ENCODE data around the gene MICAL3.
"Not testable (repeated sequence)": the region's sequence is repeated elsewhere in the genome, so short reads cannot be mapped to it uniquely, and the experiment has no call there.

MICAL3 gene

DNA sequence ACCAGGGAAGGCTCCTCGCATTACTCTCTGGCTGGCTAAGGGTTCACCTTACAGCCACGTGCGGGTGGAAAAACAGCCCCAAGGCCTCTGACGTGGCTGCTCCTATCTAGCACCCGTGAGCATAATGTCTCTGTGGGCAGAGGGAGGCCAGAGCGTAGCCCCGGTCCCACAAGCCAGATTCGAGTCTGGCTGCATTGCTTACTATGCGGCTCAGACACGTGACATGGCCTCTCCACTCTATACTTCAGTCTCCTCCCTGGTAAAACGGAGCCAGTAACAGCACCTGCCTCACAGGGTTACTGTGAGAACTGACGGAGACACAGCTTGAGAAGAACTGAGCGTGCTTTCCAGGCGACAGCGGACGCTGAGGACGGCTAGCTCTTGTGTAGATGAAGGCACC, 144.3 kb downstream of the MICAL3 start:
- H3K27me3 ChIP-seq (ENCODE audit: control insufficient read depth, insufficient read depth, low read length), result peaks cover 54% of the 10 kb centered on the region
- no peaks in the 10 kb centered on the region for H3K4me1 ChIP-seq (ENCODE audit: control insufficient read depth, insufficient read depth, low read length)
- H3K4me3 ChIP-seq (ENCODE audit: low read depth, low read length), result no peak overlapping the region
- H3K9me3 ChIP-seq (ENCODE audit: control insufficient read depth, insufficient read depth, low read length), result no peaks in the 10 kb centered on the region
- H3K9ac ChIP-seq (ENCODE audit: low read depth, low read length), result no peak overlapping the region
- peaks cover 16% of the 10 kb centered on the region for H3K36me3 ChIP-seq (ENCODE audit: control insufficient read depth, insufficient read depth, low read length)

DNA sequence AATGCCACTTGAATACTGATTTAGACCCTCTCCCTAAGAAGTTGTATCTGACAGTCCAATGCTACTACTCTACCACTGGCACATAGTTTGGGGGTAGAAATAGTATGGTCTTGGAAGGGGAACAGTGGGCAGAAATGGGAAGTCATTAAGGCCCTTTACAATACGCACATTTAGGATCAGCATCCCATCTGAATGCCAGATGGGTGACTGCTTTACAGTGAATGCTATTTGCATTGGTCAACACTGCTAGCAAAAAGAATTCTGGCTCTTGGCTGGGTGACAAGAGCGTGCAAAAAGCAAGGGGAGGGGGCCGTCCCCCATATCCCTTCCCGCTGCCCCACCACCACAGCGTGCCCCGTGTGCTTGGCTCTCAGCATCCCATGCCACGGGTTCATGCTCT, 145.4 kb downstream of the MICAL3 start:
- Histone ChIP-seq H3K36me3 (ENCODE audit: control insufficient read depth, insufficient read depth, low read length) (peaks cover 16% of the 10 kb centered on the region), H3K9ac (ENCODE audit: low read depth, low read length) (no peak overlapping the region), H3K4me3 (ENCODE audit: low read depth, low read length) (no peak overlapping the region), H3K27me3 (ENCODE audit: control insufficient read depth, insufficient read depth, low read length) (peaks cover 62% of the 10 kb centered on the region), H3K4me1 (ENCODE audit: control insufficient read depth, insufficient read depth, low read length) (no peaks in the 10 kb centered on the region), H3K9me3 (ENCODE audit: control insufficient read depth, insufficient read depth, low read length) (no peaks in the 10 kb centered on the region)

DNA sequence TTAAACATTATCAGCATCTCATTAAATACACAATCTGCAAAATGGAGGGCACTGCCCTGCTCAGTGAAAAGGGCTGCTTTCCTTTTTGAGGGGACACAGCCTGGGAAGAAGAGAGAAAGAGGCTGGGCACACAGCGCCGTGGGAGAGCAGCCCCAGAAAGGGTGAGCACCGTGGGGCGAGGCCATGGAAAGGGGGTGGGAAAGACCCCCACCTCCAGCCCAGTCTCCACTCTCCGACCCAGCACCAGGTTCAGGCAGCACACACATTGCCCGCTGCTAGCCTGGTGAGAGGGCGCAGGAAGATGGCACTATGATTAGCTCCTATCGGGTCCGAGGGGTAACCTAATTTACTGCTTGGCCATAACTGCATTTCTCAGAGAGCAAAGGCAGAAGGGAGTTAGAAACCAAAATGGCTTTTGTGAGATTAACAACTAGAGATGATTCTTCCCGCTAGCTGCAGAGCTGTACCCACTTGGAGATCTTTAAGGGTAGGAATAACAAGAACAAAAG, 146.1 kb downstream of the MICAL3 start:
- peaks cover 16% of the 10 kb centered on the region for H3K36me3 ChIP-seq (ENCODE audit: control insufficient read depth, insufficient read depth, low read length)
- H3K9ac ChIP-seq (ENCODE audit: low read depth, low read length), result no peak overlapping the region
- no peaks in the 10 kb centered on the region for H3K4me1 ChIP-seq (ENCODE audit: control insufficient read depth, insufficient read depth, low read length)
- H3K4me3 ChIP-seq (ENCODE audit: low read depth, low read length), result no peak overlapping the region
- H3K9me3 ChIP-seq (ENCODE audit: control insufficient read depth, insufficient read depth, low read length), result no peaks in the 10 kb centered on the region
- peaks cover 62% of the 10 kb centered on the region for H3K27me3 ChIP-seq (ENCODE audit: control insufficient read depth, insufficient read depth, low read length)

DNA sequence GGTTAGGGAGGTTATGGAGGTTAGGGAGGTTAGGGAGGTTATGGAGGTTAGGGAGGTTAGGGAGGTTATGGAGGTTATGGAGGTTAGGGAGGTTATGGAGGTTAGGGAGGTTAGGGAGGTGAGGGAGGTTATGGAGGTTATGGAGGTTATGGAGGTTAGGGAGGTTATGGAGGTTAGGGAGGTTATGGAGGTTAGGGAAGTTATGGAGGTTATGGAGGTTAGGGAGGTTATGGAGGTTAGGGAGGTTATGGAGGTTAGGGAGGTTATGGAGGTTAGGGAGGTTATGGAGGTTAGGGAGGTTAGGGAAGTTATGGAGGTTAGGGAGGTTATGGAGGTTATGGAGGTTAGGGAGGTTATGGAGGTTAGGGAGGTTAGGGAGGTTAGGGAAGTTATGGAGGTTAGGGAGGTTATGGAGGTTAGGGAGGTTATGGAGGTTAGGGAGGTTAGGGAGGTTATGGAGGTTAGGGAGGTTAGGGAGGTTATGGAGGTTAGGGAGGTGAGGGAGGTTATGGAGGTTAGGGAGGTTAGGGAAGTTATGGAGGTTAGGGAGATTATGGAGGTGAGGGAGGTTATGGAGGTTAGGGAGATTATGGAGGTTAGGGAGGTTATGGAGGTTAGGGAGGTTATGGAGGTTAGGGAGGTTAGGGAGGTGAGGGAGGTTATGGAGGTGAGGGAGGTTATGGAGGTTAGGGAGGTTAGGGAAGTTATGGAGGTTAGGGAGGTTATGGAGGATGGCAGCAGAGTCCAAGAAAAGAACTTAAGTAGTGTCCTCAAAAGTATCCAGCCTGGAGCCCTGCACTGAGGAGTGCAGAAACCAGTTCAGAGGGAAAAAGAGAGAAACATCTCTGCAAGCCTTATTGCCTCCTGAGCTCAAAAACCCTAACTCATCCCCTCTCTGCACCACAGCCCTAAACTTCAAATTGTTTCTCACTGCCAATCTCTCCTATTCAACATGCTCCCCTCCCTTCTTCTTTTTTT, 147.2 kb downstream of the MICAL3 start:
- H3K9ac ChIP-seq (ENCODE audit: low read depth, low read length); H3K4me3 ChIP-seq (ENCODE audit: low read depth, low read length); H3K9me3 ChIP-seq (ENCODE audit: control insufficient read depth, insufficient read depth, low read length); H3K4me1 ChIP-seq (ENCODE audit: control insufficient read depth, insufficient read depth, low read length): not testable (repeated sequence)
- Histone ChIP-seq H3K36me3 (ENCODE audit: control insufficient read depth, insufficient read depth, low read length) (peaks cover 20% of the 10 kb centered on the region), H3K27me3 (ENCODE audit: control insufficient read depth, insufficient read depth, low read length) (peaks cover 62% of the 10 kb centered on the region)

DNA sequence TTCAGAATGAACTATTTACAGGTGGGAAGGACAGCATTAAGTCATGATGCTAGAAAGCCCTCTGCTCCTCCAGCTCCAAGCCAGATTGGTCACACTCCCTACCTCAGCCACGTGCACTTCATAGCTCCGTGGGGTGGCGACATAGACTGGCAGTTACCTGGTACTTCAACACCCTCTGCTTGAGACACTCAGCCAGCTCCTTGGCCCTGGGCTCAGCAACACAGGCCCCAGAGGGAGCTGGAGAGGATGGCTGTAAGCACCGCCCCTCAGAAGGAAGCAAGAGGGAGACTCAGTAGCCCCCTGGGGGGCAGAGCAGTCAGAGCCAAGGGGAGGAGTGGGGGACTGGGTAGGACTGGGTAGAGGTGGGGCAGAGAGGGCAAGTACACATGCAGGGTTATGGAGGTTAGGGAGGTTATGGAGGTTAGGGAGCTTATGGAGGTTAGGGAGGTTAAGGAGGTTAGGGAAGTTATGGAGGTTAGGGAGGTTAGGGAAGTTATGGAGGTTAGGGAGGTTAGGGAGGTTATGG, 148.0 kb downstream of the MICAL3 start:
- no peak overlapping the region for H3K4me3 ChIP-seq (ENCODE audit: low read depth, low read length)

DNA sequence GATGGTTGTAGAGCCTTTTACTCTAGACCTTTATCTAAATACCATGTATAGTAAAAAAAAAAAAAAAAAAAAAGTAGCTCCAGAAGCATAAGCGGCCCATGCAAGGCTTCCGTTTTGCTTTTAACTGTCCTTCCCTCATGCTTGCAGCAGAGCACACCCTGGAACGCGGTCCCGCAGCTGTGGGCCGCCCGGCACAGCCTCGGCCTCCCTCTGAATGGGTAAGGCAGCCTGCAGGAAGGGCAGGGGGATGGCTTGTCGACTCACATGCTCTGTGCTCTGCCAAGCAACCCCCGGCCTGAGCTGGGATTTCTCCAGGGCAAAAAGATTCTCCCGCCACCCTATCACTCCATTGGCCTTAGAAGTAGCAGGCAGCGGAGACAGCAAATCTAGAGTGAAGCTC, 148.7 kb downstream of the MICAL3 start:
- H3K9ac ChIP-seq (ENCODE audit: low read depth, low read length), result no peak overlapping the region
- H3K4me1 ChIP-seq (ENCODE audit: control insufficient read depth, insufficient read depth, low read length), result no peaks in the 10 kb centered on the region
- peaks cover 33% of the 10 kb centered on the region for H3K36me3 ChIP-seq (ENCODE audit: control insufficient read depth, insufficient read depth, low read length)
- H3K4me3 ChIP-seq (ENCODE audit: low read depth, low read length), result no peak overlapping the region
- no peaks in the 10 kb centered on the region for H3K9me3 ChIP-seq (ENCODE audit: control insufficient read depth, insufficient read depth, low read length)
- H3K27me3 ChIP-seq (ENCODE audit: control insufficient read depth, insufficient read depth, low read length), result peaks cover 58% of the 10 kb centered on the region

More for the DNA sequence above, 148.0 kb downstream of the MICAL3 start:
- H3K9me3 ChIP-seq (ENCODE audit: control insufficient read depth, insufficient read depth, low read length), result no peaks in the 10 kb centered on the region
- peaks cover 62% of the 10 kb centered on the region for H3K27me3 ChIP-seq (ENCODE audit: control insufficient read depth, insufficient read depth, low read length)
- no peaks in the 10 kb centered on the region for H3K4me1 ChIP-seq (ENCODE audit: control insufficient read depth, insufficient read depth, low read length)
- no peak overlapping the region for H3K9ac ChIP-seq (ENCODE audit: low read depth, low read length)
- H3K36me3 ChIP-seq (ENCODE audit: control insufficient read depth, insufficient read depth, low read length), result peaks cover 26% of the 10 kb centered on the region

DNA sequence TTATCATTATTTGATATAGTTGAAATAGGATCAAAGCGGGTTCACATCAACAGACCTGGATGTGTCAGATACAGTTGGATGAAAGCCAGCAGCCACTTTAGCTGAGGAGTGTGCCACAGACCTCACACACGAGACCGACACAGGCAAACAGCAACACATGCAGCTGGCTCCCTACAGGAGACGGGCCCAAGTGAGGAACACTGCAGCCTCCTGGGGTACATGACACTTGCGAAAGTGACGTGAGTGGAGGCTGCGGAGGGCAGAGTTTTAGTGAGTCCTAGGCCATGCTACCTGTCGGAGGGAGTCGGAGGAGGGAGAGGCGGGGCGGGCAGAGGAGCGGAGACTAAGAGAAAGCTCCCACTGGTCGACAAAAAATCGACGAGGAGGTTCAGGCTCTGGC, 149.2 kb downstream of the MICAL3 start:
- Histone ChIP-seq H3K36me3 (ENCODE audit: control insufficient read depth, insufficient read depth, low read length) (peaks cover 37% of the 10 kb centered on the region), H3K9ac (ENCODE audit: low read depth, low read length) (no peak overlapping the region), H3K9me3 (ENCODE audit: control insufficient read depth, insufficient read depth, low read length) (no peaks in the 10 kb centered on the region), H3K4me3 (ENCODE audit: low read depth, low read length) (no peak overlapping the region), H3K4me1 (ENCODE audit: control insufficient read depth, insufficient read depth, low read length) (no peaks in the 10 kb centered on the region), H3K27me3 (ENCODE audit: control insufficient read depth, insufficient read depth, low read length) (peaks cover 55% of the 10 kb centered on the region)

DNA sequence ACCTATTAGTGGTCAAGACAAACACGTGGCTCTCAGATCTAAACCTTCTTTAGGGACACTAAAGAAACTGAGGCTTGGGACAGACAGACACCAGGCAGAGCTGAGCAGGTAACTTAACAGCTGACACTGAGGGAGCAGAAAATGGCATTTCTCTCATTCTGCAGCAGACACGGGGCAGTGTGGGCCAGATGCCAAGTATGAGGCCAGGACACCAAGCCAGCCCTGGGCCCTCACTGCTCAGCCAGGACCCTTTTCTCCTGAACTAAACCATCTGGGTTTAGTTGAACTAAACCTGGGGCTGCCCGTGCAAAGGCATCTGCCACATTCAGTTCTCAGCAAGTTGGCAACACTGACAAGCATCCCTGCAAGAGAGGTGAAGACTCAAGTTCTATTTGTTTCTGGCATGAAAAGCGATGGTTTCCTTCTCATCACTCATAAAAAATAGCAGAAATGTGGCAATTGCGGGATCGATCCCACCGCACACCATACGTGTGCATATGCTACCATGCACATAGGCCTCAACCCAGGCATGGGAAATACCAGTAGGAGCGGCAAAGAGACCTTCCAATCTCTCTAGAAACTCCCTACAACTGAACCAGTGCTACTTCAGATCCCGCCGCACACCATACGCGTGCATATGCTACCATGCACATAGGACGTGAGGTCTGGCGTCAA, 150.0 kb downstream of the MICAL3 start:
- Histone ChIP-seq H3K4me1 (ENCODE audit: control insufficient read depth, insufficient read depth, low read length) (no peaks in the 10 kb centered on the region), H3K4me3 (ENCODE audit: low read depth, low read length) (no peak overlapping the region), H3K36me3 (ENCODE audit: control insufficient read depth, insufficient read depth, low read length) (peaks cover 33% of the 10 kb centered on the region), H3K9me3 (ENCODE audit: control insufficient read depth, insufficient read depth, low read length) (no peaks in the 10 kb centered on the region), H3K9ac (ENCODE audit: low read depth, low read length) (no peak overlapping the region), H3K27me3 (ENCODE audit: control insufficient read depth, insufficient read depth, low read length) (peaks cover 47% of the 10 kb centered on the region)

DNA sequence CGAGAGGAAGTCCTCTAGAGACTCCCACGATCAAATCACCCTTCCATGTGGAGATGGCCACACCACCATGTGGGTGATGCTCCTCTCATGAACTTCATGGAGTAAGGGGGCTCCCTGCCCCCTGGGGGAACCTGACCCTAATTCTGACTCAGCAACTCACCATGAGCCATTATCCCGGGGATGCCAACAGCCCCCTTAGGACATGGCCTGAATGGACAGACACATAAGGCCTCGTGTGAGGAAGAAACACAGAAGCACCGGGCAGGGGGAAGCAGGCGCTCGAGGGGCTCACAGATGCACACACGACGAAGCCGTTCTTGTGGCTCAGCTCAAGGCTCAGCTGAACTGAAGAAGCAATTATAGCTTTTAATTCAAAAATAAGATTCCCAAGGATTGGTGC, 150.6 kb downstream of the MICAL3 start:
- Histone ChIP-seq H3K9ac (ENCODE audit: low read depth, low read length) (no peak overlapping the region), H3K9me3 (ENCODE audit: control insufficient read depth, insufficient read depth, low read length) (no peaks in the 10 kb centered on the region), H3K4me3 (ENCODE audit: low read depth, low read length) (no peak overlapping the region), H3K27me3 (ENCODE audit: control insufficient read depth, insufficient read depth, low read length) (peaks cover 42% of the 10 kb centered on the region), H3K36me3 (ENCODE audit: control insufficient read depth, insufficient read depth, low read length) (peaks cover 34% of the 10 kb centered on the region), H3K4me1 (ENCODE audit: control insufficient read depth, insufficient read depth, low read length) (no peaks in the 10 kb centered on the region)

DNA sequence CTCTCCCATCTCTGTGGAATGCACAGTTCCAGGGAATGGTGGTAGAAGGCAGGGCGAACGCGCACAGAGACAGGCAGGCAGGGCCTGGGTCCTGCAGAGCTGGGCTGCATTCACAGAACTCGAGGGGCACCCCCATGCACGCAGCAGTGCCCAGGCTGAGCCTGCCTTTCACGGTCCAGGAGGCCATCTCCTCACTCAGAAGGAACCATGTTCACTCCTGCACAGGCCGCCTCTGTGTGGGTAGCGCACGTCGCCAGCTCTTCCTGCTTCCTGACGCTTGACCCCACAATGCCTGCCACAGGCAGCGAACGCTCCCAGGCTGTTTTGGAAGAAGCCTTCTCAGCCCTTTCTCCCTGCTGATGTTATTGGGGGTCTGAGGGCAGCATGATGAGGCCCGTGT, 151.2 kb downstream of the MICAL3 start:
- Histone ChIP-seq H3K4me1 (ENCODE audit: control insufficient read depth, insufficient read depth, low read length) (no peaks in the 10 kb centered on the region), H3K36me3 (ENCODE audit: control insufficient read depth, insufficient read depth, low read length) (peaks cover 33% of the 10 kb centered on the region), H3K27me3 (ENCODE audit: control insufficient read depth, insufficient read depth, low read length) (peaks cover 35% of the 10 kb centered on the region), H3K9ac (ENCODE audit: low read depth, low read length) (no peak overlapping the region), H3K4me3 (ENCODE audit: low read depth, low read length) (no peak overlapping the region), H3K9me3 (ENCODE audit: control insufficient read depth, insufficient read depth, low read length) (no peaks in the 10 kb centered on the region)

DNA sequence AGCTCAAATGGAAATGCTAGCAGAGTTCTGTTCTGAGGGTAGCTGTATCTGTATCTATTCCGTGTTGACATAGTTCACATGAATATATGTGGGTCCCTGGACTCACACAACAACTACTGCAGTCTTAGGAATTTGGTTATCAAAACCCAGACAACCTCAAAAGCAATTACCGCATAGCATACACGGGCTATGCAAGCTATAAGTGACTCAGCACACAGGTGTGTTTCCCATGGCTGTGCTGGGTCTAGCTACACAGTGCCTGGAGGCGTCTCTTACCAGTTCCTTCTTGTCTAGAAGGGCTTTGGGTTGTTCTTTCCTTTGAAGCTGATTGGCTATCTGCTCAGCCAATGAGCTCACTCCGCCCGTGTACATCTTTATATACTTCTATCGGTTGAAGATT, 151.9 kb downstream of the MICAL3 start:
- peaks cover 29% of the 10 kb centered on the region for H3K27me3 ChIP-seq (ENCODE audit: control insufficient read depth, insufficient read depth, low read length)
- H3K4me3 ChIP-seq (ENCODE audit: low read depth, low read length), result no peak overlapping the region
- H3K9ac ChIP-seq (ENCODE audit: low read depth, low read length), result no peak overlapping the region
- H3K36me3 ChIP-seq (ENCODE audit: control insufficient read depth, insufficient read depth, low read length), result peaks cover 33% of the 10 kb centered on the region
- no peaks in the 10 kb centered on the region for H3K9me3 ChIP-seq (ENCODE audit: control insufficient read depth, insufficient read depth, low read length)
- no peaks in the 10 kb centered on the region for H3K4me1 ChIP-seq (ENCODE audit: control insufficient read depth, insufficient read depth, low read length)

Data from iPS-15b (cell line).